GM19397 (cell line): ENCODE data around the gene PIEZO2.
"Not testable (repeated sequence)": the region's sequence is repeated elsewhere in the genome, so short reads cannot be mapped to it uniquely, and the experiment has no call there.

Source experiments
- ATAC-seq: cut with Tn5 transposase; IDR thresholded peaks from one replicate; pipeline ENCODE4 v1.9.1; 2021; ENCODE audit warnings: mild to moderate bottlenecking, moderate library complexity; ENCODE audit not compliant: unreplicated experiment

Gene PIEZO2

GRCh38 chr18:10935588-10935987 is 213.8 kb downstream of the PIEZO2 start:
- no peak for ATAC-seq

DNA sequence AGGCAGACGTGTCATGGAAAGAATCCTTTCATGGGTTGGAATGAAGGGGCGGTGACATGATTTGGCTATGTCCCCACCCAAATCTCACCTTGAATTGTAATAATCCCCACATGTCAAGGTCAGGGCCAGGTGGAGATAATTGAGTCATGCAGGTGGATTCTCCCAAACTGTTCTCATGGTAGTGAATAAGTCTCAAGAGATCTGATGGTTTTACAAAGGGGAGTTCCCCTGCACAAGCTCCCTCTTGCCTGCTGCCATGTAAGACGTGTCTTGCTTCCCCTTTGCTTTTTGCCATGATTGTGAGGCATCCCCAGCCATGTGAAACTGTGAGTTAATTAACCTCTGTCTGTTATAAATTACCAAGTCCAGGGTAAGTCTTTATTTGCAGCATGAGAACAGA is 215.7 kb downstream of the PIEZO2 start:
- ATAC-seq = not testable (repeated sequence)

- no peak for ATAC-seq
Measured at GRCh38 chr18:10930076-10930475, 219.3 kb downstream of the PIEZO2 start.

DNA sequence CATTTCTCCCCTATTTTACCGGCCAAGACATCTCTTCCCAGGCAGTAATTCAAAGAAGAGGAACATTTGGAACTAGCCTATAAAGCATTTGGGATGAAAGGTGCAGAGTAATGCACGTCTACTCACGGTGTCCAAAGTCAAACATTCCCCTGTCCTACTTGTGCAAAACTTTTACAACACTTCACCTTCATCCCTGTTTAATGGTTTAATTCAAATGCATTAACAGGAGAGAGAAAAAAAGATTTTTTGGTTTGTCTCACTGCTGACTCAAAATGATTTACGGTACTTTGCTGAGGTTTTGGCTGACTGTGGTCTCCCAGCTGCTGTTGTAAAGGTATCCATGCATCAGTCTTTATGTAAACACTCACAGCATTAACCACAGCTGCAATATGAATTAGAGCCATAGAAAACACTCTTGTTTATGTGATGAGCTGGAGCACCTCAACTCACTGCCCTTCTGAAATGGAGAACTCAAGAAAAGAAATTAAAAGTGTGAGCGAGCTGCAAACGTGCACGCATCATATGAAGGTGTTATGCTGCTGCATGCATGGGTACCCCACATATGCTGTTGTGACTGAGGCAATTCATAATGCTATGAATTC is 220.5 kb downstream of the PIEZO2 start:
- ATAC-seq = no peak

DNA sequence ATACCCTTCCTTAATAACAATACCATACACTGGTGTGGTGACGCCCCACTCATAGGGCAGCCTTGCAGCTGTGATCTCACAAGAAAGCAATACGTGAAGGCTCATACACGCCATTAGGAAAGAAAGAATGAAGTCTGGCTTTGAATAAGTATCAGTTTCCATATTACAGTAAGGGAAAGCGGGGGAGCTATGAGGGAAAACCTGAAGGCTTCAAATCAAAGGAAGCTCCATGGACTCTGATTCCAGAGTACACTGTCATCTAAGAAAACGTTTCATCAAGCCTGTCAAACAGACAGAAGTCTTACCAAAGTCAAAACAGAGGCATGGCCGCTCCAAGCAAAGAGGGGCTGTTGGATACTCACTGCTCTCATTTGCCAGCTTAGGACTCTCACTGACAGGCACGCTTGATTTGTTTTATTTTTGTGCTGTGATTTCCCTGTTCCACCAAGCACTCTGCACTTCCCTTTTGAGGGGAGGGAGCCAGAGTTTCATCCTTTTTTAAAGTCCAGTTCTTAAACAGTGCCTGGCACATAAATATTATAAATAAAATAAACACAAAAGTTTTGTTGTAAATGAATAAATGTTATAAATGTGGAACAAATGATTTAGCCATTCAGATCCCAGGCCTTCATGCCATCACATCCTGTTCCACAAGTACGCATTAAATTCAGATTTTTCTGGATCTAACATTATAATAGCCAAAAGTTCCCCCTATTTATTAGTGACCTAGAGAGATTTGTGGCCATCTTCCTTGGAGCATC is 221.2 kb downstream of the PIEZO2 start:
- no peak for ATAC-seq

- no peak for ATAC-seq
Measured at GRCh38 chr18:10927286-10927992, 221.9 kb downstream of the PIEZO2 start.

GRCh38 chr18:10926621-10927161 is 222.7 kb downstream of the PIEZO2 start:
- no peak for ATAC-seq

GRCh38 chr18:10924290-10924689 is 225.1 kb downstream of the PIEZO2 start:
- ATAC-seq = no peak

DNA sequence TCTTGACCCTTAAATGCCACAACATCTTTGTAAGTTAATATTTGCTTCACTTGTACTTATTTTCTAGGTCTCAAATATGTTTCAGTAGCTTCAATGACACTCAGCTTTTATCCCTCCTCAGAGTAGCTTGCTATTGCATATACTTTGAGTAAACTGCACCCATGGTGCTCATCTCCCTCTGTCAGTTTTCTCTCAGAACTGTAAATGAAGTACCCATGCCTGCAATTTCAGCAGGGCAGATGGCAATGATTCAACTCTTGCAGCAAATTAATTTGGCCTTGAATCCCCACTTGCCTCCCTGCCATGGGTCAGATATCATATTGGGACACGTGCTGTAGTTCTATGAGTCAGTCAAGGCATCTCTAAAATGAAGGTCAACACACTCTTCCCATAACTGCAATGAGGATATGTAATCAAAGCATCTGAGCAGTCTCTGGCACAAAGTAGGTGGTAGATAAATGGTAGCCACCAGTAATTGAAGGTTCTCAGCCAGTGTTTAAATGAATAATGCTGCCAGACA is 225.8 kb downstream of the PIEZO2 start:
- ATAC-seq = no peak

DNA sequence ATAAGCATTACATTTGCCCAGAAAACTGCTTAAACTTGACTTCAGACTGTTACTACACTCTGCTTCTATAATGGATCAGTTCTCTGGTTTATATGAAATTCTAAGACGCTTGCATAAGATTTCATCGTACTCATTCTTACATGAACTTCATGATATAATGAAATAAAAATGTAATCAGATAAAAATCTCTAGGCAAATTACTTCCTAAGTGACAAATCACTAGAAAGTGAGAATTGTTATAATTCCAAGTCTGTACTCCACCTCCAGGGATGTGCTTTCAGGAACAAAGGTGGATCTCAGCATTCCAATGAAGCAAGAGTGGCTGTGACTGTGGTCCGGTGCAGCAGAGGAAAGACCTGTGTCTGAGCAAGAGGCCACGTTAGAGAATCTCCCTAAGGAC is 226.2 kb downstream of the PIEZO2 start:
- no peak for ATAC-seq

- ATAC-seq = not testable (repeated sequence)
Measured at GRCh38 chr18:10922712-10923111, 226.7 kb downstream of the PIEZO2 start.

- not testable (repeated sequence) for ATAC-seq
Measured at GRCh38 chr18:10920309-10920708, 229.1 kb downstream of the PIEZO2 start.

DNA sequence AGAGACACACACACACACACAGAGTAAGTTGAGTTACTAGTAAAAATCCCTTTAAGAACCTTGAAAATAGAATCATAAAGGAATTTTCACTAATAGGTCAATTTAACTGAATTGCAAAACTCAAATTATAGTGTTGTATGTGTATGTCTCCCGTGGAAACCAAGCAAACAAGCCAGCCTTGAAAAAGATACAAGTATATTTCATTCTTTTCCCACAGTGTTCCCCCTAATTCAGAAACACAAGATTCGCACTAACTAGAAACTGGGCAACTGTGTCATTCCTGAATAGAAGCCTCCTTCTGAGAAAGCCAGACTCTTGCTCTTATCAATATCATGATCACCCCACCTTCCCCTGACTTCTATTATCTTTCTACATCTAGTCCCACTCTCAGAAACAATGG is 229.5 kb downstream of the PIEZO2 start:
- ATAC-seq = no peak

GRCh38 chr18:10916865-10917264 is 232.5 kb downstream of the PIEZO2 start:
- no peak for ATAC-seq

DNA sequence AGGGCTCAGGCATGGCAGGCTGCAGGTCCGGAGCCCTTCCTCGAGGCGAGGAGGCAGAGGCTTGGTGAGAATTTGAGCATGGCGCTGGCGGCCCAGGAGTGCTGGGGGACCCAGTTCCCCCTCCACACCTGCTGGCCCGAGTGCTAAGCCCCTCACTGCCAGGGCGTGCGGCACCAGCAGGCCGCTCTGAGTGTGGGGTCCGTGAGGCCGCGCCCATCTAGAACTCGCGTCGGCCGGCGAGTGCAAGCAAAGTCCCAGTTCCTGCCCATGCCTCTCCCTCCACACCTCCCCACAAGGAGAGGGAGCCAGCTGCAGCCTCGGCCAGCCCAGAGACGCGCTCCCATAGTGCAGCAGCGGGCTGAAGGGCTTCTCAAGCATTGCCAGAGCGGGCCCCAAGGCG is 233.0 kb downstream of the PIEZO2 start:
- ATAC-seq = no peak

- not testable (repeated sequence) for ATAC-seq
Measured at GRCh38 chr18:10915748-10916147, 233.6 kb downstream of the PIEZO2 start.

GRCh38 chr18:10914610-10915009 is 234.8 kb downstream of the PIEZO2 start:
- not testable (repeated sequence) for ATAC-seq

DNA sequence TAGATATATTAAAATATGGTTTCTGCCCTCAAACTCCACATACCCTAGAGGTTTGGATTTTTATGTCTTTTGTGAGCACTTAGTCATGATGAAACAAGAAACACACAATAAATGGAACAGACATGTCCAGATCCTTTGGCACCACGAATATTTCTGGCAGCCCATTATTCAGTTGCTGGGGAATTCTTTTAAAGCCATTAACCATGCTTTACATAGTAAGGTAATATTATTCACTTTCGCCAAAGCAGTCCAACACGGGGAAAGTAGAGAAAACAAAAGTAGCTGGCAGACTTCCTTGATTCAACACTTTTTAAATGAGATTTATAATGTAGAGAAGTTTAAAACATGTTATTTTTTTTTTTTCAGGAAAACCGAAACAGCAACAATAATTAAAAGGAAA is 235.4 kb downstream of the PIEZO2 start:
- ATAC-seq = no peak

DNA sequence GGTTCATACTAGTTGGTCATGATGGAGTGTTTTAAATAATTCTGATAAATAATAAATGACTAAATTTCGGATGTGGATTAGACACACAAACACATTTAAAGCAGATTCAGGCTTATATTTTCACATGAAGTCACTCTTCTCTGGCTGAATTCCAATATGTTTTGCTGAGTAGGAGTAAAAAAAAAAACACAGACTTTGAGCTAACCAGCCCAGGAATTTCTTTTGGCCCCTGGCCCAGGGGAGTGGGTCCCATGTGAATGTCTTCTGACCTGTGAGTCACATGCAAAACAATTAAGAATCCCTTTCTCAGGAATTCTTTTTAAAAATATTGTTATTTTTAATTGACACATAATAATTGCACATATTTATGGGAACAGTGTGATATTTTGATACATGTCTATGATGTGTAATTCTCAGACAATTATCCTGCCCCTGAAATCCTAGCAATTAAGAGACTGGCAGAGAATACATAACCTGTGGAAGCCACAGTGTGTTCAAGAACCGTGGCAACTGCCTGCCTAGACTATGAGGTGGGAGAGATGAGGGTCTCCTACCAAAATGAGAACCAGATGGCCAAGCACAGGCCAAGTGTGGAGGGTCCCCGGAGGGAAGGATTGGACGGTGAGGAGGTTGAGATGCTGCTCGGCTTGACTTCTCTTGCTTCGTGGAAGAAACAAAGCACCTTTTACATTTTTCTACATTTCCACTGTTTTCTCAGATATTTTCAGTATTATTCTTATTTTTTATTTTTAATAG is 236.4 kb downstream of the PIEZO2 start:
- no peak for ATAC-seq

DNA sequence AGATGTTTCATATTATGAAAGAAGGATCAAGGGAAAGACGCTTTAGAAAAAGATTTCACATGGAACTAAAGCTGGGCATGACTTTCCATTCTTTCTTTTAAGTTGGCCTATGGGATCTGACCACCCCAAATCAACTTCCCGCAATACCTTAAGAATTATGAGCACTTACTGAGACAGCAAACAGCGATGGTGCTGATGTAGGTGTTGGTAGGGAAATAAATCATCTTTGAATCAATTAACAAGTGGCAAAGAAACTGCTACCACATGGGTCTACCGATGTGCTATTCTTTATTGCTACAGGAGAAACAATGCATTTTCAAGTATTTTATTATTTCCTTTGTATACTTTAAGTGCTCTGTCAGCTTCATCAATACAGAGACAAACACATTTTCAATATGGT is 239.6 kb downstream of the PIEZO2 start:
- no peak for ATAC-seq

DNA sequence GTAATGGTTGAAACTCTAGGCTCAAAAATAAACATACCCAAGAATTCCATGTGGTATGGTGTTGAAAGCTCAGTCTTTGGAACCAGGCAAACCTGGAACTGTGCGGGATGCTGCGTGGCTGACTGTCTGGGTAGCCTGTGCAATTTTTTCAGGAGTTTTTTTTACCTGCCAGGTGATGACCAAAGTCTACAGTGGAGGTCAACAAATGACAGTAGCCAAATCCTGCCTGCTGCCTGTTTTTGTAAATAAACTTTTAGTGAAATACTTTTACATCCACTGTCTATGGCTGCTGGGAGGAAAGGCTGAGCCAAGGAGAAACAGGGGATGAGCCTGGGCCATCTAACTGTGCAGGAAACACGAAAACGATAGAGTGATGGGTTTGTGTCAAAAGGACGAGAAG is 240.6 kb downstream of the PIEZO2 start:
- ATAC-seq = no peak
